PC-9 (cell line): Measurements from ENCODE around the gene RAB11B.

Experiments
- CTCF ChIP-seq: fragments of 200-600 bp; sonication (generic); conservative IDR thresholded peaks from 2 replicates; pipeline ENCODE4 v1.6.1; 2017; ENCODE audit warnings: mixed run types, antibody characterized with exemption, mild to moderate bottlenecking, moderate library complexity
- EZH2 ChIP-seq: fragments of 200-600 bp; sonication (generic); IDR thresholded peaks from 2 replicates; pipeline ENCODE4 v1.8.0; 2017; ENCODE audit warnings: antibody characterized with exemption, low read depth

DNA sequence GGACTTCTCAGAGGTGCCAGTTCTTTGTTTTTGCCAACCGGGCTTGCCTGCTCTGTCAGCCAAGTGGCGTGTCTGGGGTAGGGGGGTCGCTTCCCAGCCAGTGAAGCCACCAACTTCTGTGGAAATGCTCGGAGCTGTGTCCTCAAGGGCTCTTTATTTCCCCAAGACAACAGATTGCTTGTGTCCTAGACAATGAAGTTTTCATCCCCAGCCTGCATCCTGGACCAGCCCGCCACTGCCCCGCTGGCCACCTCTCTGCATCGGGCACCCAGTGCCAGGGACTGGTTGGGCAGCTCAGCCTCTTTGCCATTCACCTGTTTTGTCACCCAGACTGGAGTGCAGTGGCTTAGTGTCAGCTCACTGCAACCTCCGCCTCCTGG lies 3.7 kb downstream of the RAB11B start:
- TF ChIP-seq CTCF (no peak), EZH2 (no peak)
